SHP77 (cell line): ENCODE data around the gene PARD3.
"Not testable (repeated sequence)": the region's sequence is repeated elsewhere in the genome, so short reads cannot be mapped to it uniquely, and the experiment has no call there.

Experiments
- DNase-seq, 2 experiments: peaks; one replicate each; lab custom pipeline; 2025; lab: John Stamatoyannopoulos, UW

Gene PARD3

GRCh38 chr10:34648919-34649318 is 166.2 kb downstream of the PARD3 start:
- no peak for DNase-seq

- DNase-seq = no peak
Observed at GRCh38 chr10:34647875-34648865, 166.9 kb downstream of the PARD3 start.

- DNase-seq = no peak
Observed at GRCh38 chr10:34647160-34647559, 167.9 kb downstream of the PARD3 start.

- DNase-seq = no peak
Observed at GRCh38 chr10:34646331-34646730, 168.8 kb downstream of the PARD3 start.

GRCh38 chr10:34644815-34645214 is 170.3 kb downstream of the PARD3 start:
- not testable (repeated sequence) for DNase-seq

GRCh38 chr10:34644224-34644623 is 170.9 kb downstream of the PARD3 start:
- DNase-seq = no peak

- DNase-seq = no peak
Observed at GRCh38 chr10:34643620-34644019, 171.5 kb downstream of the PARD3 start.

- DNase-seq = no peak
Observed at GRCh38 chr10:34641913-34642558, 173.1 kb downstream of the PARD3 start.

- DNase-seq = no peak
Observed at GRCh38 chr10:34641147-34641912, 173.8 kb downstream of the PARD3 start.

GRCh38 chr10:34638406-34639054 is 176.6 kb downstream of the PARD3 start:
- peak; percentile 43 to 61 for DNase-seq

GRCh38 chr10:34637418-34637911 is 177.6 kb downstream of the PARD3 start:
- DNase-seq = peak; percentile 37 to 63

GRCh38 chr10:34635111-34635510 is 180.0 kb downstream of the PARD3 start:
- DNase-seq = no peak

- no peak for DNase-seq
Observed at GRCh38 chr10:34633374-34633773, 181.7 kb downstream of the PARD3 start.

GRCh38 chr10:34629084-34629483 is 186.0 kb downstream of the PARD3 start:
- no peak for DNase-seq

- peak; percentile 46 to 51 for DNase-seq
Observed at GRCh38 chr10:34628174-34628796, 186.8 kb downstream of the PARD3 start.

- DNase-seq = no peak
Observed at GRCh38 chr10:34627741-34628140, 187.4 kb downstream of the PARD3 start.

- no peak for DNase-seq
Observed at GRCh38 chr10:34627331-34627730, 187.8 kb downstream of the PARD3 start.

- no peak for DNase-seq
Observed at GRCh38 chr10:34626158-34626880, 188.8 kb downstream of the PARD3 start.

GRCh38 chr10:34624323-34625153 is 190.6 kb downstream of the PARD3 start:
- DNase-seq = no peak

- no peak for DNase-seq
Observed at GRCh38 chr10:34622945-34623344, 192.2 kb downstream of the PARD3 start.
